ENCODE data around the gene HOXB3.

Gene HOXB3

GRCh38 chr17:48544349-48545021, 45.6 kb downstream of the HOXB3 start:
- Histone ChIP-seq H3K4me2 (ENCODE audit: low read length) (peak overlapping the region; percentile 29), H3K9ac (ENCODE audit: low read length) (peak overlapping the region; percentile 34), H3K18ac (ENCODE audit: low read length) (peak overlapping the region; percentile 72), H3K23ac (ENCODE audit: low read length) (no peak overlapping the region), H3K79me2 (ENCODE audit: control insufficient read depth, insufficient read depth, low read length) (no peaks in the 10 kb centered on the region), H3K56ac (ENCODE audit: low read length) (peak overlapping the region; percentile 73), H2BK5ac (ENCODE audit: low read length) (no peak overlapping the region), H3K27ac (ENCODE audit: low read depth, low read length) (no peak overlapping the region), H4K5ac (ENCODE audit: low read length) (no peak overlapping the region), H3K36me3 (ENCODE audit: control insufficient read depth, insufficient read depth, low read length) (no peaks in the 10 kb centered on the region), H3K4me1 (ENCODE audit: control insufficient read depth, low read depth, low read length) (peaks cover 6% of the 10 kb centered on the region), H3K27me3 (ENCODE audit: insufficient read depth, low read length, poor library complexity) (peaks cover 70% of the 10 kb centered on the region), H2AK5ac (ENCODE audit: low read length) (no peak overlapping the region), H3K79me1 (ENCODE audit: low read length) (no peaks in the 10 kb centered on the region), H4K8ac (ENCODE audit: low read depth, low read length) (no peak overlapping the region), H2BK120ac (ENCODE audit: low read depth, low read length) (no peak overlapping the region), H3K4me3 (ENCODE audit: low read length) (no peak overlapping the region), H2BK15ac (replicated peaks; ENCODE audit: low read depth) (no peak overlapping the region), H3K4ac (ENCODE audit: low read depth, low read length) (no peak overlapping the region)
- WGBS (ENCODE audit: extremely low coverage, insufficient coverage, low lambda C conversion rate): no CpG with 5 or more reads among the region's 38 CpGs
- DNase-seq: no peak

DNA sequence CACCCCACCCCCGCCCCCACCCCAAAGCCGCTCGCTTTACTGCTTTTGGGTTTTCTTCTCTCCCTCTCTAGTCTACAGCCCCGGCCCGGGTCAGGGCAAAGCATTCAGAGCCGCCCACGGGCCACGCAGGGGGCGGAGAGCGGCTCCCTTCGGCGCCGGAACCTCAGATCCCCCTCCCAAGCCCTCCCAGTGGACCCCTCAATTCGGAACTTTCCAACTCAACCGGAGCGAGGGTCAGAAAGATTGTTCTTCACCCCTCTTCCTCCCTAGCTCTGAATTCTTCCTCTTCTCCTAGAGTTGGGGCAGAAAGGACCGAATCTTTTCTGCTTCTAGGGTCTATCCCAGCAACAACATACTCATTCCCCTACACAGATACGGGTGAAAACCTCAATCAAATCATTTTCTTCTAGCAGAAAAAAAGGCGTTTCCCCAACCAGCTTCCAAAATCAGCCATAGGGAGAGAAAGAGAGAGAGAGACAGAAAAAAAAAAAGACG, 46.1 kb downstream of the HOXB3 start:
- Histone ChIP-seq H3K23ac (ENCODE audit: low read length) (no peak overlapping the region), H2BK15ac (replicated peaks; ENCODE audit: low read depth) (no peak overlapping the region), H3K56ac (ENCODE audit: low read length) (peak overlapping the region; percentile 56), H3K9ac (ENCODE audit: low read length) (peak overlapping the region; percentile 5), H3K36me3 (ENCODE audit: control insufficient read depth, insufficient read depth, low read length) (no peaks in the 10 kb centered on the region), H2BK120ac (ENCODE audit: low read depth, low read length) (no peak overlapping the region), H3K4me3 (ENCODE audit: low read length) (no peak overlapping the region), H2BK5ac (ENCODE audit: low read length) (no peak overlapping the region), H3K79me2 (ENCODE audit: control insufficient read depth, insufficient read depth, low read length) (no peaks in the 10 kb centered on the region), H3K4me1 (ENCODE audit: control insufficient read depth, low read depth, low read length) (peaks cover 6% of the 10 kb centered on the region), H3K4ac (ENCODE audit: low read depth, low read length) (no peak overlapping the region), H3K27ac (ENCODE audit: low read depth, low read length) (no peak overlapping the region), H3K18ac (ENCODE audit: low read length) (no peak overlapping the region), H4K8ac (ENCODE audit: low read depth, low read length) (no peak overlapping the region), H4K5ac (ENCODE audit: low read length) (no peak overlapping the region), H3K27me3 (ENCODE audit: insufficient read depth, low read length, poor library complexity) (peaks cover 70% of the 10 kb centered on the region), H3K79me1 (ENCODE audit: low read length) (no peaks in the 10 kb centered on the region), H3K4me2 (ENCODE audit: low read length) (peak overlapping the region; percentile 36), H2AK5ac (ENCODE audit: low read length) (no peak overlapping the region)
- no CpG with 5 or more reads among the region's 20 CpGs for WGBS (ENCODE audit: extremely low coverage, insufficient coverage, low lambda C conversion rate)
- no peak for DNase-seq

GRCh38 chr17:48543107-48543853, 46.8 kb downstream of the HOXB3 start:
- DNase-seq: peak; percentile 72
- WGBS (ENCODE audit: extremely low coverage, insufficient coverage, low lambda C conversion rate): no CpG with 5 or more reads among the region's 72 CpGs
- Histone ChIP-seq H3K79me2 (ENCODE audit: control insufficient read depth, insufficient read depth, low read length) (no peaks in the 10 kb centered on the region), H3K4me1 (ENCODE audit: control insufficient read depth, low read depth, low read length) (peaks cover 6% of the 10 kb centered on the region), H3K36me3 (ENCODE audit: control insufficient read depth, insufficient read depth, low read length) (no peaks in the 10 kb centered on the region), H2BK5ac (ENCODE audit: low read length) (no peak overlapping the region), H3K27ac (ENCODE audit: low read depth, low read length) (no peak overlapping the region), H2BK15ac (replicated peaks; ENCODE audit: low read depth) (no peak overlapping the region), H3K56ac (ENCODE audit: low read length) (peak overlapping the region; percentile 56), H3K4me3 (ENCODE audit: low read length) (no peak overlapping the region), H4K5ac (ENCODE audit: low read length) (no peak overlapping the region), H3K18ac (ENCODE audit: low read length) (no peak overlapping the region), H2AK5ac (ENCODE audit: low read length) (no peak overlapping the region), H3K4me2 (ENCODE audit: low read length) (peak overlapping the region; percentile 91), H3K79me1 (ENCODE audit: low read length) (no peaks in the 10 kb centered on the region), H4K8ac (ENCODE audit: low read depth, low read length) (no peak overlapping the region), H3K23ac (ENCODE audit: low read length) (no peak overlapping the region), H3K4ac (ENCODE audit: low read depth, low read length) (no peak overlapping the region), H3K27me3 (ENCODE audit: insufficient read depth, low read length, poor library complexity) (peaks cover 66% of the 10 kb centered on the region), H2BK120ac (ENCODE audit: low read depth, low read length) (no peak overlapping the region), H3K9ac (ENCODE audit: low read length) (peak overlapping the region; percentile 58)

DNA sequence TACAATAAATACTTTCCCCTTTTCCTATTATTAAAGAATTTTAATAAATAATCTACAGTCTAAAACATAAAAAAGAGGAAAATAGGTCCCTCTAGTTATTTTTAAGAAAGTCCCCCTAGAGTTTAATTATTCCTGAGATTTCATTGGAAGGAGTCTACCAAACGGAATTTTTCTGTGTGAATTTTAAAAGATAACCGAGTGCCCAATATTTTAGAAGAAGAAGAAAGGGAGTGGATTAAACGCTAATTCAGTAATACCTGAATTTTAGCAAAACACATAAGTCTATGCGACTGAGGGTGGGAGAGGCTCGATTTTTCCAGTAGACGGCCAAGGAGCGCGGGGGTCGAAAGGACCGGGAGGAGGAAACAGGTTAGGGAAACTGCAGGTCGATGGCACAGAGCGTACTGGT, 47.3 kb downstream of the HOXB3 start:
- no peak overlapping the region for H2BK120ac ChIP-seq (ENCODE audit: low read depth, low read length)
- no peak overlapping the region for H3K23ac ChIP-seq (ENCODE audit: low read length)
- no peak for DNase-seq
- no peak overlapping the region for H3K18ac ChIP-seq (ENCODE audit: low read length)
- H3K79me2 ChIP-seq (ENCODE audit: control insufficient read depth, insufficient read depth, low read length): no peaks in the 10 kb centered on the region
- H3K56ac ChIP-seq (ENCODE audit: low read length): peak overlapping the region; percentile 56
- H3K9ac ChIP-seq (ENCODE audit: low read length): peak overlapping the region; percentile 36
- H3K27me3 ChIP-seq (ENCODE audit: insufficient read depth, low read length, poor library complexity): peaks cover 63% of the 10 kb centered on the region
- no peak overlapping the region for H2BK5ac ChIP-seq (ENCODE audit: low read length)
- H4K5ac ChIP-seq (ENCODE audit: low read length): no peak overlapping the region
- no peak overlapping the region for H3K4me3 ChIP-seq (ENCODE audit: low read length)
- H3K36me3 ChIP-seq (ENCODE audit: control insufficient read depth, insufficient read depth, low read length): no peaks in the 10 kb centered on the region
- H4K8ac ChIP-seq (ENCODE audit: low read depth, low read length): no peak overlapping the region
- H3K27ac ChIP-seq (ENCODE audit: low read depth, low read length): no peak overlapping the region
- no CpG with 5 or more reads among the region's 12 CpGs for WGBS (ENCODE audit: extremely low coverage, insufficient coverage, low lambda C conversion rate)
- no peak overlapping the region for H2BK15ac ChIP-seq (replicated peaks; ENCODE audit: low read depth)
- H2AK5ac ChIP-seq (ENCODE audit: low read length): no peak overlapping the region
- no peaks in the 10 kb centered on the region for H3K79me1 ChIP-seq (ENCODE audit: low read length)
- H3K4ac ChIP-seq (ENCODE audit: low read depth, low read length): no peak overlapping the region
- peak overlapping the region; percentile 36 for H3K4me2 ChIP-seq (ENCODE audit: low read length)
- H3K4me1 ChIP-seq (ENCODE audit: control insufficient read depth, low read depth, low read length): peaks cover 6% of the 10 kb centered on the region

DNA sequence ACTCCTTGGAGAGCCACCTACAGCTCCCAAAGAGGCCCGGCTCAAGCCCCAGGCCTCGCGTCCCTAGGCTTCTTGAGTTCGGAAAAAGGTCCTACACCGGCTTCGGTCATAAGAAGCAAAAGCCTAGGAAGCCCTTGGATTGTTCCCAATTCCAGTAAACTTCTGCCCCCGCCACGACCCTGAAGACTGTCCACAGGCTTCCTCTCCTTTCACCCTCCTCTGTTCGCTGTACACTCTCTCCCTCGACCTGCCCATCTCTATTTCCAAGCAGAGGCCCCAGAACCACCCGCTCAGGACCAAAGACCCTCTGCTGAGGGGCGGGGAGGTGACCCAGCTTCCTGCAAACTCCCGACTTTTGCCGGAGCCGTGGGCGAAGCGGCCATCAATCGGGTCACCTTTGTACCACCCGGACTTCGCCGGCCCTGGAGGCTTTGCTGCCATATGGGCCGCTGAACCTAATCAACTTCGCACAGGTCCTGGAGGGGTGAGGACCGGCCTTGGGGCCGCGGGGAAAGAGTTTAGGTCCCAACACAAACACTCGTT, 47.9 kb downstream of the HOXB3 start:
- H2BK5ac ChIP-seq (ENCODE audit: low read length): no peak overlapping the region
- H3K56ac ChIP-seq (ENCODE audit: low read length): peak overlapping the region; percentile 74
- no peak overlapping the region for H3K9ac ChIP-seq (ENCODE audit: low read length)
- H3K18ac ChIP-seq (ENCODE audit: low read length): no peak overlapping the region
- H2BK120ac ChIP-seq (ENCODE audit: low read depth, low read length): no peak overlapping the region
- H3K4me1 ChIP-seq (ENCODE audit: control insufficient read depth, low read depth, low read length): peaks cover 3% of the 10 kb centered on the region
- peaks cover 58% of the 10 kb centered on the region for H3K27me3 ChIP-seq (ENCODE audit: insufficient read depth, low read length, poor library complexity)
- no peaks in the 10 kb centered on the region for H3K79me1 ChIP-seq (ENCODE audit: low read length)
- no peak overlapping the region for H3K4me3 ChIP-seq (ENCODE audit: low read length)
- H4K5ac ChIP-seq (ENCODE audit: low read length): no peak overlapping the region
- no peak overlapping the region for H3K4ac ChIP-seq (ENCODE audit: low read depth, low read length)
- no peak for DNase-seq
- no peaks in the 10 kb centered on the region for H3K36me3 ChIP-seq (ENCODE audit: control insufficient read depth, insufficient read depth, low read length)
- H3K4me2 ChIP-seq (ENCODE audit: low read length): peak overlapping the region; percentile 59
- H4K8ac ChIP-seq (ENCODE audit: low read depth, low read length): no peak overlapping the region
- no CpG with 5 or more reads among the region's 27 CpGs for WGBS (ENCODE audit: extremely low coverage, insufficient coverage, low lambda C conversion rate)
- no peak overlapping the region for H3K27ac ChIP-seq (ENCODE audit: low read depth, low read length)
- no peak overlapping the region for H2BK15ac ChIP-seq (replicated peaks; ENCODE audit: low read depth)
- H3K79me2 ChIP-seq (ENCODE audit: control insufficient read depth, insufficient read depth, low read length): no peaks in the 10 kb centered on the region
- H2AK5ac ChIP-seq (ENCODE audit: low read length): no peak overlapping the region
- H3K23ac ChIP-seq (ENCODE audit: low read length): no peak overlapping the region
